HCT116 (cell line): ENCODE results near the gene EGFL8. TPM values are rescaled to one million over a fixed set of nuclear protein-coding genes. Genes with fewer than 3 reads are reported as not detected.

Experiments
- ATAC-seq: fragments of 200-7000 bp; cut with Tn5 transposase; 2 replicates; pipeline ENCODE4 v1.9.1; 2020; ENCODE audit warnings: mild to moderate bottlenecking, moderate library complexity
- BruUV-seq: library from RNA; stranded (reverse); fragments of 400-500 nt; replicated peaks from 2 replicates; lab custom pipeline; 2021; lab: Mats Ljungman, UMichigan
- CTCF ChIA-PET: fragments of 300-600 bp; sonication (Branson Sonifier 250); formaldehyde crosslinking; loops from one replicate; lab custom pipeline; 2021; ENCODE audit warnings: antibody characterized with exemption; lab: Charles Lee
- POLR2A ChIA-PET: fragments of 300-600, 350-600 bp; sonication (Branson Sonifier 250); formaldehyde crosslinking; loops from one replicate; lab custom pipeline; 2021; ENCODE audit warnings: antibody characterized with exemption; lab: Charles Lee
- RAD21 ChIA-PET, 2 experiments: fragments of 300-600 bp; sonication (Branson Sonifier 250); formaldehyde crosslinking; loops; one replicate each; lab custom pipeline; 2023; ENCODE audit warnings: low total read pairs in 2 of 2; ENCODE audit not compliant: uncharacterized antibody in 2 of 2, unreplicated experiment in 2 of 2, low non-redundant PET in 1 of 2; lab: Charles Lee
- DNase-seq: peaks from one replicate; pipeline ENCODE4 v3.0.0-alpha.2; 2010; ENCODE audit warnings: low read depth, low spot score
- H2AFZ ChIP-seq: fragments of 200-600 bp; shearing (Covaris generic), sonication (generic); 2 replicates; pipeline ENCODE4 v1.6.1; 2017; ENCODE audit warnings: low read depth, mixed run types, mixed read lengths, antibody characterized with exemption, low read length; ENCODE audit not compliant: poor library complexity, severe bottlenecking
- H3K27ac ChIP-seq: 2 replicates; pipeline ENCODE4 v1.5.1; 2012; ENCODE audit warnings: low read depth, low read length
- H3K27me3 ChIP-seq: fragments of 200-600 bp; sonication (generic); 2 replicates; pipeline ENCODE4 v1.6.1; 2016; ENCODE audit warnings: mixed run types, low read length, mixed read lengths; ENCODE audit not compliant: insufficient read depth
- H3K36me3 ChIP-seq, 2 experiments: fragments of 200-500 bp in 1 of 2; fragments of 200-600 bp in 1 of 2; sonication (Bioruptor generic) in 1 of 2; sonication (generic) in 1 of 2; 2 replicates each; pipeline versions ENCODE4 v1.5.1 to v1.6.1; 2014 to 2016; ENCODE audit warnings: low read length in 2 of 2, inconsistent platforms in 1 of 2, mixed read lengths in 1 of 2, mixed run types in 1 of 2; ENCODE audit not compliant: insufficient read depth in 2 of 2, control insufficient read depth in 1 of 2
- H3K4me1 ChIP-seq, 2 experiments: fragments of 200-600 bp in 1 of 2; sonication (generic) in 1 of 2; 2 replicates each; pipeline versions ENCODE4 v1.5.1 to v1.6.1; 2012 to 2017; ENCODE audit warnings: low read length in 2 of 2, inconsistent platforms in 1 of 2, mild to moderate bottlenecking in 1 of 2, mixed read lengths in 1 of 2, mixed run types in 1 of 2, moderate library complexity in 1 of 2; ENCODE audit not compliant: insufficient read depth in 2 of 2, control insufficient read depth in 1 of 2
- H3K4me2 ChIP-seq: fragments of 200-600 bp; sonication (generic); 2 replicates; pipeline ENCODE4 v1.6.1; 2017; ENCODE audit warnings: mixed run types, low read length, mixed read lengths
- H3K4me3 ChIP-seq, 2 experiments: fragments of 200-600 bp in 1 of 2; sonication (generic) in 1 of 2; replicated peaks in 1 of 2; 2 replicates each; pipeline ENCODE4 v1.5.1; 2011 to 2016; ENCODE audit warnings: low read length in 2 of 2, control low read depth in 1 of 2, low read depth in 1 of 2, mild to moderate bottlenecking in 1 of 2, mixed read lengths in 1 of 2, mixed run types in 1 of 2
- H3K79me2 ChIP-seq: fragments of 200-600 bp; sonication (generic); 2 replicates; pipeline ENCODE4 v1.6.1; 2017; ENCODE audit warnings: mild to moderate bottlenecking, mixed run types, low read length, moderate library complexity, mixed read lengths; ENCODE audit not compliant: insufficient read depth
- H3K9ac ChIP-seq: fragments of 200-600 bp; sonication (generic); 2 replicates; pipeline ENCODE4 v1.6.1; 2016; ENCODE audit warnings: low read length, mixed read lengths
- H3K9me2 ChIP-seq: fragments of 200-600 bp; sonication (generic), shearing (Covaris generic); 2 replicates; pipeline ENCODE4 v1.6.1; 2017; ENCODE audit warnings: mixed run types, mild to moderate bottlenecking, moderate library complexity; ENCODE audit not compliant: insufficient read depth
- H3K9me3 ChIP-seq, 2 experiments: fragments of 200-500 bp in 1 of 2; fragments of 200-600 bp in 1 of 2; sonication (Bioruptor generic) in 1 of 2; sonication (generic) in 1 of 2; 2 replicates each; pipeline ENCODE4 v1.6.1; 2014 to 2017; ENCODE audit warnings: low read length in 2 of 2, mixed read lengths in 2 of 2, inconsistent platforms in 1 of 2, low read depth in 1 of 2, mild to moderate bottlenecking in 1 of 2, mixed run types in 1 of 2, moderate library complexity in 1 of 2; ENCODE audit not compliant: control insufficient read depth in 1 of 2, insufficient read depth in 1 of 2
- H4K20me1 ChIP-seq: fragments of 200-600 bp; sonication (generic), shearing (Covaris generic); 2 replicates; pipeline ENCODE4 v1.6.1; 2017; ENCODE audit warnings: mixed run types, mild to moderate bottlenecking, moderate library complexity; ENCODE audit not compliant: insufficient read depth
- CBX3 ChIP-seq: IDR thresholded peaks from 2 replicates; pipeline ENCODE4 v1.6.1; 2012; ENCODE audit warnings: low read depth
- EGR1 ChIP-seq: IDR thresholded peaks from 2 replicates; pipeline ENCODE4 v1.6.1; 2012; ENCODE audit warnings: low read depth
- EZH2 ChIP-seq: fragments of 200-600 bp; sonication (generic); IDR thresholded peaks from 2 replicates; pipeline ENCODE4 v1.6.1; 2017; ENCODE audit warnings: antibody characterized with exemption, mixed run types
- FOSL1 ChIP-seq: IDR thresholded peaks from 2 replicates; pipeline ENCODE4 v1.6.1; 2012; ENCODE audit warnings: low read depth
- JUND ChIP-seq: IDR thresholded peaks from 2 replicates; pipeline ENCODE4 v1.6.1; 2012
- POLR2A ChIP-seq: IDR thresholded peaks from 2 replicates; pipeline ENCODE4 v1.7.0; 2011; ENCODE audit warnings: borderline replicate concordance; ENCODE audit not compliant: insufficient read depth, insufficient read length; ENCODE audit errors: extremely low read depth
- RAD21 ChIP-seq: IDR thresholded peaks from 2 replicates; pipeline ENCODE4 v1.6.1; 2012; ENCODE audit warnings: low read depth, mild to moderate bottlenecking
- SP1 ChIP-seq: IDR thresholded peaks from 2 replicates; pipeline ENCODE4 v1.6.1; 2012; ENCODE audit warnings: low read depth
- TCF7L2 ChIP-seq: IDR thresholded peaks from 2 replicates; pipeline ENCODE4 v1.7.0; 2011; ENCODE audit warnings: borderline replicate concordance, inconsistent platforms; ENCODE audit not compliant: insufficient read depth, insufficient read length; ENCODE audit errors: extremely low read depth
- YY1 ChIP-seq: IDR thresholded peaks from 2 replicates; pipeline ENCODE4 v1.6.1; 2011; ENCODE audit warnings: low read length, low read depth, moderate library complexity, mild to moderate bottlenecking; ENCODE audit not compliant: insufficient replicate concordance; ENCODE audit errors: extremely low read depth
- ZFX ChIP-seq: fragments of 450-650 bp; IDR thresholded peaks from 2 replicates; pipeline ENCODE4 v1.6.1; 2017
- ZNF274 ChIP-seq: fragments of 200-500 bp; sonication (Bioruptor generic); IDR thresholded peaks from 2 replicates; pipeline ENCODE4 v1.6.1; 2014; ENCODE audit warnings: mild to moderate bottlenecking, low read depth, low read length, inconsistent platforms
- intact Hi-C: fragments of 100-400 bp; cut with micrococcal nuclease; formaldehyde crosslinking; loops from 2 replicates; pipeline ENCODE4 v1.10.0; 2022
- total RNA-seq: library from RNA; stranded (reverse); gene quantifications from one replicate; pipeline ENCODE4 v1.2.1, GENCODE V29; 2021; ENCODE audit not compliant: unreplicated experiment
- TF ChIP-seq, protein P1 (sequence below): IDR thresholded peaks from 2 replicates; pipeline ENCODE4 v1.6.1; 2012
- TF ChIP-seq, protein P2 (sequence below): IDR thresholded peaks from 2 replicates; pipeline ENCODE4 v1.6.1; 2012; ENCODE audit warnings: low read depth
- TF ChIP-seq, protein P3 (sequence below): IDR thresholded peaks from 2 replicates; pipeline ENCODE4 v1.6.1; 2011; ENCODE audit warnings: mild to moderate bottlenecking, low read length, moderate library complexity; ENCODE audit not compliant: insufficient replicate concordance; ENCODE audit errors: extremely low read depth

The EGFL8 gene
- total RNA-seq, 1 experiment from 2014 or later: 29.0 TPM

DNA sequence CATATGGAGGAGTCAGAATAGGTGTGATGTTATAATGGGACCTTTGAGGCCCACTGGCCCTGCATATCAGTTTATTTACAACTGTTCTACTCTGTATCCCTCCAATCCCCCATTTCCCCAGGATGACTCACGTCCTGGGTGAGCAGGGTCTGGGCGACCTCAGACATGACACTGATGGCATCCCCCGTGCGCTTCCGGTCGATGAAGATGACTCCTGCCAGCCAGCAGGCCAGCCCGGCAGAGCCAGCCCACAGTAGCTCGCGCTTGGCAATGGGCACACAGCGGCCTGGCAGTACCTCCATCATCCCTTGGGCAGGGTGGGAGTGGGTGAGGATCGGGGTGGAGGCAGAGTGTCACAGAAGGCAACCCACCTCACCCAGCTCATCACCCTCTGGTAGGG is 5.9 kb downstream of the EGFL8 start:
- DNase-seq: no peak
- no peaks in the 10 kb centered on the region for H4K20me1 ChIP-seq
- TF ChIP-seq SP1: no peak
- TF ChIP-seq POLR2A: no peak
- TF ChIP-seq ZNF274: no peak
- TF ChIP-seq ZFX: no peak
- TF ChIP-seq JUND: no peak
- TF ChIP-seq FOSL1: no peak
- no peak for TF ChIP-seq EGR1
- TF ChIP-seq EZH2: no peak
- TF ChIP-seq RAD21: no peak
- TF ChIP-seq, protein P1, sequence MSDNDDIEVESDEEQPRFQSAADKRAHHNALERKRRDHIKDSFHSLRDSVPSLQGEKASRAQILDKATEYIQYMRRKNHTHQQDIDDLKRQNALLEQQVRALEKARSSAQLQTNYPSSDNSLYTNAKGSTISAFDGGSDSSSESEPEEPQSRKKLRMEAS: no peak
- no peak for TF ChIP-seq CBX3
- ATAC-seq: no peak
- no peak overlapping the region for H3K4me3 ChIP-seq
- no TSS peak for BruUV-seq
- peaks cover 7 to 20% of the 10 kb centered on the region in 2 experiments for H3K4me1 ChIP-seq
- no peak overlapping the region for H3K9ac ChIP-seq
- no peak overlapping the region for H3K4me2 ChIP-seq
- ChIA-PET CTCF (no interaction called here), RAD21 (no interaction called here), POLR2A (no interaction called here)
- no peaks in the 10 kb centered on the region for H3K9me3 ChIP-seq
- H2AFZ ChIP-seq: no peak overlapping the region
- no peak overlapping the region for H3K27ac ChIP-seq
- H3K36me3 ChIP-seq: peaks cover 4 to 15% of the 10 kb centered on the region in 2 experiments; a peak in 3 of 4 replicates
- peaks cover 12% of the 10 kb centered on the region for H3K79me2 ChIP-seq
- H3K9me2 ChIP-seq: no peaks in the 10 kb centered on the region
- no peaks in the 10 kb centered on the region for H3K27me3 ChIP-seq
- intact Hi-C loops: no loop called here

DNA sequence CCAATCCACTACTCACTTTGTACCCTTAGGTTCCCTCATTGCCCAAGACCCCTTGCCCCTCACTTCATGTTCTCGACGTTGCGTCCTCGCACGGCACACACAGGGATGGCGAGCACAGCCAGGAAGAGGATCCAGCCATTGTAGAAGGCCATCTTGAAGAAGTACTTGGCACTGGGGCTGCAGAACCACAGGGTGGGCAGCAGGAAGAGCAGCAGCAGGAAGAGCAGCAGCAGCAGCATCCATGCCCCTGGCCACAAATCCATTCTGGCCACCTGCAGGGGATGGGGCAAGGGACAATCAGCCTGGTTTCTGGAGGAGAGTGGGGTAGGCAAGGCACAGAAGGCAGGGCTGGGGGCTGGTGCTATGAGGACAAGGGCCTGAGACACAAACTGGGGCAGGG is 6.8 kb downstream of the EGFL8 start:
- no peaks in the 10 kb centered on the region for H3K9me2 ChIP-seq
- no peak for ATAC-seq
- no peak overlapping the region for H3K27ac ChIP-seq
- no peaks in the 10 kb centered on the region for H3K27me3 ChIP-seq
- TF ChIP-seq SP1 (no peak), EGR1 (no peak), YY1 (no peak), TCF7L2 (no peak), POLR2A (no peak)
- TF ChIP-seq, protein P1: no peak
- TF ChIP-seq, protein P2, sequence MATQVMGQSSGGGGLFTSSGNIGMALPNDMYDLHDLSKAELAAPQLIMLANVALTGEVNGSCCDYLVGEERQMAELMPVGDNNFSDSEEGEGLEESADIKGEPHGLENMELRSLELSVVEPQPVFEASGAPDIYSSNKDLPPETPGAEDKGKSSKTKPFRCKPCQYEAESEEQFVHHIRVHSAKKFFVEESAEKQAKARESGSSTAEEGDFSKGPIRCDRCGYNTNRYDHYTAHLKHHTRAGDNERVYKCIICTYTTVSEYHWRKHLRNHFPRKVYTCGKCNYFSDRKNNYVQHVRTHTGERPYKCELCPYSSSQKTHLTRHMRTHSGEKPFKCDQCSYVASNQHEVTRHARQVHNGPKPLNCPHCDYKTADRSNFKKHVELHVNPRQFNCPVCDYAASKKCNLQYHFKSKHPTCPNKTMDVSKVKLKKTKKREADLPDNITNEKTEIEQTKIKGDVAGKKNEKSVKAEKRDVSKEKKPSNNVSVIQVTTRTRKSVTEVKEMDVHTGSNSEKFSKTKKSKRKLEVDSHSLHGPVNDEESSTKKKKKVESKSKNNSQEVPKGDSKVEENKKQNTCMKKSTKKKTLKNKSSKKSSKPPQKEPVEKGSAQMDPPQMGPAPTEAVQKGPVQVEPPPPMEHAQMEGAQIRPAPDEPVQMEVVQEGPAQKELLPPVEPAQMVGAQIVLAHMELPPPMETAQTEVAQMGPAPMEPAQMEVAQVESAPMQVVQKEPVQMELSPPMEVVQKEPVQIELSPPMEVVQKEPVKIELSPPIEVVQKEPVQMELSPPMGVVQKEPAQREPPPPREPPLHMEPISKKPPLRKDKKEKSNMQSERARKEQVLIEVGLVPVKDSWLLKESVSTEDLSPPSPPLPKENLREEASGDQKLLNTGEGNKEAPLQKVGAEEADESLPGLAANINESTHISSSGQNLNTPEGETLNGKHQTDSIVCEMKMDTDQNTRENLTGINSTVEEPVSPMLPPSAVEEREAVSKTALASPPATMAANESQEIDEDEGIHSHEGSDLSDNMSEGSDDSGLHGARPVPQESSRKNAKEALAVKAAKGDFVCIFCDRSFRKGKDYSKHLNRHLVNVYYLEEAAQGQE: no peak
- TF ChIP-seq, protein P3, sequence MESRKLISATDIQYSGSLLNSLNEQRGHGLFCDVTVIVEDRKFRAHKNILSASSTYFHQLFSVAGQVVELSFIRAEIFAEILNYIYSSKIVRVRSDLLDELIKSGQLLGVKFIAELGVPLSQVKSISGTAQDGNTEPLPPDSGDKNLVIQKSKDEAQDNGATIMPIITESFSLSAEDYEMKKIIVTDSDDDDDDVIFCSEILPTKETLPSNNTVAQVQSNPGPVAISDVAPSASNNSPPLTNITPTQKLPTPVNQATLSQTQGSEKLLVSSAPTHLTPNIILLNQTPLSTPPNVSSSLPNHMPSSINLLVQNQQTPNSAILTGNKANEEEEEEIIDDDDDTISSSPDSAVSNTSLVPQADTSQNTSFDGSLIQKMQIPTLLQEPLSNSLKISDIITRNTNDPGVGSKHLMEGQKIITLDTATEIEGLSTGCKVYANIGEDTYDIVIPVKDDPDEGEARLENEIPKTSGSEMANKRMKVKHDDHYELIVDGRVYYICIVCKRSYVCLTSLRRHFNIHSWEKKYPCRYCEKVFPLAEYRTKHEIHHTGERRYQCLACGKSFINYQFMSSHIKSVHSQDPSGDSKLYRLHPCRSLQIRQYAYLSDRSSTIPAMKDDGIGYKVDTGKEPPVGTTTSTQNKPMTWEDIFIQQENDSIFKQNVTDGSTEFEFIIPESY: no peak
- H3K4me1 ChIP-seq: peaks cover 7 to 24% of the 10 kb centered on the region in 2 experiments
- DNase-seq: no peak
- H3K9me3 ChIP-seq: no peaks in the 10 kb centered on the region
- H2AFZ ChIP-seq: no peak overlapping the region
- H3K4me3 ChIP-seq: no peak overlapping the region
- no peak overlapping the region for H3K9ac ChIP-seq
- no peaks in the 10 kb centered on the region for H4K20me1 ChIP-seq
- intact Hi-C loops: no loop called here
- peaks cover 17% of the 10 kb centered on the region for H3K79me2 ChIP-seq
- ChIA-PET POLR2A (no interaction called here), CTCF (no interaction called here), RAD21 (no interaction called here)
- H3K36me3 ChIP-seq: peaks cover 4 to 15% of the 10 kb centered on the region in 2 experiments; a peak in 3 of 4 replicates
- no peak overlapping the region for H3K4me2 ChIP-seq
- no TSS peak for BruUV-seq
